Ishikawa (cell line): Measurements from ENCODE around the gene GKN2.

Source experiments
- CREB1 ChIP-seq: IDR thresholded peaks from 2 replicates; pipeline ENCODE4 v1.6.1; 2012; ENCODE audit warnings: low read depth
- EP300 ChIP-seq: IDR thresholded peaks from 2 replicates; pipeline ENCODE4 v1.6.1; 2012; ENCODE audit warnings: borderline replicate concordance
- NFIC ChIP-seq: IDR thresholded peaks from 2 replicates; pipeline ENCODE4 v1.6.1; 2012
- RAD21 ChIP-seq: IDR thresholded peaks from 2 replicates; pipeline ENCODE4 v1.6.1; 2012; ENCODE audit warnings: low read depth
- TAF1 ChIP-seq: IDR thresholded peaks from 2 replicates; pipeline ENCODE4 v1.6.1; 2012; ENCODE audit warnings: low read depth, mild to moderate bottlenecking
- TCF12 ChIP-seq: IDR thresholded peaks from 2 replicates; pipeline ENCODE4 v1.6.1; 2012; ENCODE audit warnings: low read depth
- TEAD4 ChIP-seq: IDR thresholded peaks from 2 replicates; pipeline ENCODE4 v1.6.1; 2012
- YY1 ChIP-seq: IDR thresholded peaks from 2 replicates; pipeline ENCODE4 v1.6.1; 2012; ENCODE audit warnings: low read depth
- TF ChIP-seq, protein P1 (sequence below): IDR thresholded peaks from 2 replicates; pipeline ENCODE4 v1.6.1; 2012; ENCODE audit warnings: low read depth, mild to moderate bottlenecking
- TF ChIP-seq, protein P2 (sequence below): IDR thresholded peaks from 2 replicates; pipeline ENCODE4 v1.6.1; 2012

DNA sequence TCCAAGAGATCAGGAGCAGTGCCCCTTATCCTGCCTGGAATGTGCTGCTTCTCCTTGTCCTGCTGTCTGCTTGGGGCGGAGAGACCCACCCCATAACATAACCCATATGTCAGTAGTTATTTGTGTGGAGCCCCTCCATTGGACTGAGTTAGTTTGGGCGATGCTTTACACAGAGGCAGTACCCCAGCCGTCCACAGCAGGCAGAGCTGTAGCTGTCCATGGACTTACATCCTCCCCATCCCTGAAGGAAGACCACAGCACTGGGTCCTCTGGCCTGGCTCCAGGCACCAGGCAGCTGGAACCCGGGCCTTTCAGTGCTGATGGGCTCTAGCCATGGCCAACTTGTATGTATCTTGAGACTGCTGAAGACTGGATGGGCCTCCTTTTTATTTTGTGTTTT lies 20.3 kb downstream of the GKN2 start:
- TF ChIP-seq, protein P1, sequence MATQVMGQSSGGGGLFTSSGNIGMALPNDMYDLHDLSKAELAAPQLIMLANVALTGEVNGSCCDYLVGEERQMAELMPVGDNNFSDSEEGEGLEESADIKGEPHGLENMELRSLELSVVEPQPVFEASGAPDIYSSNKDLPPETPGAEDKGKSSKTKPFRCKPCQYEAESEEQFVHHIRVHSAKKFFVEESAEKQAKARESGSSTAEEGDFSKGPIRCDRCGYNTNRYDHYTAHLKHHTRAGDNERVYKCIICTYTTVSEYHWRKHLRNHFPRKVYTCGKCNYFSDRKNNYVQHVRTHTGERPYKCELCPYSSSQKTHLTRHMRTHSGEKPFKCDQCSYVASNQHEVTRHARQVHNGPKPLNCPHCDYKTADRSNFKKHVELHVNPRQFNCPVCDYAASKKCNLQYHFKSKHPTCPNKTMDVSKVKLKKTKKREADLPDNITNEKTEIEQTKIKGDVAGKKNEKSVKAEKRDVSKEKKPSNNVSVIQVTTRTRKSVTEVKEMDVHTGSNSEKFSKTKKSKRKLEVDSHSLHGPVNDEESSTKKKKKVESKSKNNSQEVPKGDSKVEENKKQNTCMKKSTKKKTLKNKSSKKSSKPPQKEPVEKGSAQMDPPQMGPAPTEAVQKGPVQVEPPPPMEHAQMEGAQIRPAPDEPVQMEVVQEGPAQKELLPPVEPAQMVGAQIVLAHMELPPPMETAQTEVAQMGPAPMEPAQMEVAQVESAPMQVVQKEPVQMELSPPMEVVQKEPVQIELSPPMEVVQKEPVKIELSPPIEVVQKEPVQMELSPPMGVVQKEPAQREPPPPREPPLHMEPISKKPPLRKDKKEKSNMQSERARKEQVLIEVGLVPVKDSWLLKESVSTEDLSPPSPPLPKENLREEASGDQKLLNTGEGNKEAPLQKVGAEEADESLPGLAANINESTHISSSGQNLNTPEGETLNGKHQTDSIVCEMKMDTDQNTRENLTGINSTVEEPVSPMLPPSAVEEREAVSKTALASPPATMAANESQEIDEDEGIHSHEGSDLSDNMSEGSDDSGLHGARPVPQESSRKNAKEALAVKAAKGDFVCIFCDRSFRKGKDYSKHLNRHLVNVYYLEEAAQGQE = no peak
- TF ChIP-seq, protein P2, sequence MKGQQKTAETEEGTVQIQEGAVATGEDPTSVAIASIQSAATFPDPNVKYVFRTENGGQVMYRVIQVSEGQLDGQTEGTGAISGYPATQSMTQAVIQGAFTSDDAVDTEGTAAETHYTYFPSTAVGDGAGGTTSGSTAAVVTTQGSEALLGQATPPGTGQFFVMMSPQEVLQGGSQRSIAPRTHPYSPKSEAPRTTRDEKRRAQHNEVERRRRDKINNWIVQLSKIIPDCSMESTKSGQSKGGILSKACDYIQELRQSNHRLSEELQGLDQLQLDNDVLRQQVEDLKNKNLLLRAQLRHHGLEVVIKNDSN = no peak
- TF ChIP-seq TEAD4 = no peak
- no peak for TF ChIP-seq RAD21
- no peak for TF ChIP-seq TAF1
- no peak for TF ChIP-seq NFIC
- no peak for TF ChIP-seq EP300
- no peak for TF ChIP-seq TCF12
- no peak for TF ChIP-seq CREB1
- TF ChIP-seq YY1 = no peak
